SU-DHL-6 (cell line): Measurements from ENCODE around the gene PPL.

ENCODE experiments used
- CTCF ChIP-seq: fragments of 200-600 bp; sonication (generic); IDR thresholded peaks from one replicate; pipeline ENCODE4 v1.5.1; 2017; ENCODE audit warnings: antibody characterized with exemption, mild to moderate bottlenecking, low read length, moderate library complexity; ENCODE audit not compliant: insufficient read depth, poor library complexity, severe bottlenecking
- EZH2phosphoT487 ChIP-seq: fragments of 200-600 bp; sonication (generic), shearing (Covaris generic); conservative IDR thresholded peaks from 2 replicates; pipeline ENCODE4 v1.6.1; 2018; ENCODE audit warnings: mild to moderate bottlenecking, antibody characterized with exemption, low read length, moderate library complexity, mixed read lengths

- TF ChIP-seq EZH2phosphoT487 = no peak
- no peak for TF ChIP-seq CTCF
Observed at GRCh38 chr16:4865231-4865860, 71.6 kb downstream of the PPL start.
